ENCODE results near the gene RBL2. TPM values are rescaled to one million over a fixed set of nuclear protein-coding genes. Genes with fewer than 3 reads are reported as not detected.

The RBL2 gene
- total and polyA plus RNA-seq, 2 donors (not counting 1 experiment from before 2014, with no cell fraction given): 70.7 to 171 TPM

DNA sequence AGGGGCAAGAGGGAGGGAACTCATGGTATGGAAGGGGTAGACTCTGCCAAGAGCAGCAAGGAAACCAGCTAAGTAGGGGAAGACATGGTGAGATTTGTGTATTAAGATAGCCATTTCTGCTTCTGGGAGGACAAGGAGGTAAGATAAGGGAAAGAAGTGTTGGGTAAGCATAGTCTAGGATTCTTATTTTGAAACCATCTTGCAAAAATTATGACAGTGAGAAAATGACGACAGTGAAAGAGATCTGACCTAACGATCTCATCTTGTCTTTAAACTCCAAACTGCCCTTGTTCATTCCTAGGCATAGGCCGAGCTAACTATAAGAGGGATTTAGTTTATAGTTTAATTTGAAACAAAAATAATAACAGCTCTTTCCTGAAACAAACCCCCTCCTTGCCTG lies 5.6 kb upstream of the RBL2 start:
- CTCF ChIA-PET: no interaction called here
- no peaks in the 10 kb centered on the region for H3K79me2 ChIP-seq (ENCODE audit: control insufficient read depth, insufficient read depth, low read length)
- DNase-seq: no peak
- no peak for ATAC-seq (ENCODE audit: low read depth)
- H2AFZ ChIP-seq (ENCODE audit: insufficient read depth, low read depth, low read length, poor library complexity, severe bottlenecking): no peak overlapping the region
- H4K20me1 ChIP-seq (ENCODE audit: control insufficient read depth, insufficient read depth, low read length, poor library complexity, severe bottlenecking): no peaks in the 10 kb centered on the region
- H3K4me1 Mint-ChIP-seq: peaks cover under 1% of the 10 kb centered on the region
- H3K27ac Mint-ChIP-seq: no peak overlapping the region
- H3K36me3 ChIP-seq (replicated peaks in 1 of 2; ENCODE audit: control extremely low read depth in 1 of 2, control insufficient read depth in 1 of 2, extremely low read depth in 1 of 2, insufficient read depth in 2 of 2, low read length in 1 of 2): no peaks in the 10 kb centered on the region
- no peak overlapping the region for H3K9ac ChIP-seq (ENCODE audit: low read length)
- H3K4me3 ChIP-seq (ENCODE audit: control extremely low read depth in 1 of 5, extremely low read depth in 1 of 5, insufficient read depth in 1 of 5, low read depth in 2 of 5, low read length in 4 of 5): no peak overlapping the region
- H3K27me3 Mint-ChIP-seq: peaks cover 22% of the 10 kb centered on the region
- no peak for TF ChIP-seq EZH2 (IDR thresholded peaks at IDR 0.05; ENCODE audit: borderline replicate concordance, insufficient read depth, low read depth, low read length, poor library complexity, severe bottlenecking)
- TF ChIP-seq, protein P1, sequence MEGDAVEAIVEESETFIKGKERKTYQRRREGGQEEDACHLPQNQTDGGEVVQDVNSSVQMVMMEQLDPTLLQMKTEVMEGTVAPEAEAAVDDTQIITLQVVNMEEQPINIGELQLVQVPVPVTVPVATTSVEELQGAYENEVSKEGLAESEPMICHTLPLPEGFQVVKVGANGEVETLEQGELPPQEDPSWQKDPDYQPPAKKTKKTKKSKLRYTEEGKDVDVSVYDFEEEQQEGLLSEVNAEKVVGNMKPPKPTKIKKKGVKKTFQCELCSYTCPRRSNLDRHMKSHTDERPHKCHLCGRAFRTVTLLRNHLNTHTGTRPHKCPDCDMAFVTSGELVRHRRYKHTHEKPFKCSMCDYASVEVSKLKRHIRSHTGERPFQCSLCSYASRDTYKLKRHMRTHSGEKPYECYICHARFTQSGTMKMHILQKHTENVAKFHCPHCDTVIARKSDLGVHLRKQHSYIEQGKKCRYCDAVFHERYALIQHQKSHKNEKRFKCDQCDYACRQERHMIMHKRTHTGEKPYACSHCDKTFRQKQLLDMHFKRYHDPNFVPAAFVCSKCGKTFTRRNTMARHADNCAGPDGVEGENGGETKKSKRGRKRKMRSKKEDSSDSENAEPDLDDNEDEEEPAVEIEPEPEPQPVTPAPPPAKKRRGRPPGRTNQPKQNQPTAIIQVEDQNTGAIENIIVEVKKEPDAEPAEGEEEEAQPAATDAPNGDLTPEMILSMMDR (IDR thresholded peaks at IDR 0.05): no peak
- H3K4me2 ChIP-seq (replicated peaks; ENCODE audit: low read depth, low read length, poor library complexity, severe bottlenecking): no peak overlapping the region
- intact Hi-C loops (cut with micrococcal nuclease): no loop called here
- H3K27ac ChIP-seq (ENCODE audit: low read length in 2 of 2): no peak overlapping the region
- H3K9me3 ChIP-seq (ENCODE audit: control extremely low read depth in 1 of 3, control insufficient read depth in 2 of 3, insufficient read depth in 1 of 3, low read length in 2 of 3): peaks cover 0 to 10% (median 3%) of the 10 kb centered on the region in 3 donors
- H3K4me3 Mint-ChIP-seq: no peak overlapping the region
- H3K27me3 ChIP-seq (replicated peaks in 1 of 4; ENCODE audit: control extremely low read depth in 1 of 4, control insufficient read depth in 3 of 4, insufficient read depth in 4 of 4, low read length in 3 of 4): peaks cover 0 to 6% (median 1%) of the 10 kb centered on the region in 4 experiments
- POLR2A ChIA-PET: no interaction called here
- peaks cover under 1% of the 10 kb centered on the region in 2 donors for H3K4me1 ChIP-seq (ENCODE audit: control insufficient read depth in 2 of 2, insufficient read depth in 2 of 2, low read length in 2 of 2)
- peaks cover 2% of the 10 kb centered on the region for H3K9me3 Mint-ChIP-seq (ENCODE audit: insufficient read depth)
- WGBS (ENCODE audit: insufficient coverage): no CpG with 5 or more reads among the region's 3 CpGs

- Histone ChIP-seq H3K27ac (ENCODE audit: low read length in 2 of 2) (no peak overlapping the region), H3K79me2 (ENCODE audit: control insufficient read depth, insufficient read depth, low read length) (no peaks in the 10 kb centered on the region), H3K9ac (ENCODE audit: low read length) (no peak overlapping the region), H3K4me1 (ENCODE audit: control insufficient read depth in 2 of 2, insufficient read depth in 2 of 2, low read length in 2 of 2) (peaks cover 5% of the 10 kb centered on the region in 2 donors), H3K9me3 (ENCODE audit: control extremely low read depth in 1 of 3, control insufficient read depth in 2 of 3, insufficient read depth in 1 of 3, low read length in 2 of 3) (peaks cover 0 to 6% (median 3%) of the 10 kb centered on the region in 3 donors), H3K4me2 (replicated peaks; ENCODE audit: low read depth, low read length, poor library complexity, severe bottlenecking) (no peak overlapping the region), H3K4me3 (ENCODE audit: control extremely low read depth in 1 of 5, extremely low read depth in 1 of 5, insufficient read depth in 1 of 5, low read depth in 2 of 5, low read length in 4 of 5) (no peak overlapping the region), H4K20me1 (ENCODE audit: control insufficient read depth, insufficient read depth, low read length, poor library complexity, severe bottlenecking) (no peaks in the 10 kb centered on the region), H3K36me3 (replicated peaks in 1 of 2; ENCODE audit: control extremely low read depth in 1 of 2, control insufficient read depth in 1 of 2, extremely low read depth in 1 of 2, insufficient read depth in 2 of 2, low read length in 1 of 2) (no peaks in the 10 kb centered on the region), H3K27me3 (replicated peaks in 1 of 4; ENCODE audit: control extremely low read depth in 1 of 4, control insufficient read depth in 3 of 4, insufficient read depth in 4 of 4, low read length in 3 of 4) (peaks cover 0 to 6% (median 1%) of the 10 kb centered on the region in 4 experiments), H2AFZ (ENCODE audit: insufficient read depth, low read depth, low read length, poor library complexity, severe bottlenecking) (no peak overlapping the region)
- Mint-ChIP-seq H3K9me3 (ENCODE audit: insufficient read depth) (peaks cover 2% of the 10 kb centered on the region), H3K27me3 (peaks cover 22% of the 10 kb centered on the region), H3K4me1 (peaks cover 4% of the 10 kb centered on the region), H3K4me3 (no peak overlapping the region), H3K27ac (no peak overlapping the region)
- 60% methylated on average over 1 of the region's 4 CpGs for WGBS (ENCODE audit: insufficient coverage)
- ChIA-PET CTCF (no interaction called here), POLR2A (no interaction called here)
- DNase-seq (no peak), ATAC-seq (ENCODE audit: low read depth) (no peak)
- TF ChIP-seq, protein P1 (IDR thresholded peaks at IDR 0.05): no peak
- no peak for TF ChIP-seq EZH2 (IDR thresholded peaks at IDR 0.05; ENCODE audit: borderline replicate concordance, insufficient read depth, low read depth, low read length, poor library complexity, severe bottlenecking)
- intact Hi-C loops (cut with micrococcal nuclease): no loop called here
These were observed 4.9 kb upstream of the RBL2 start for GRCh38 chr16:53429221-53429943.

Data from B cell (primary cell).